ENCODE measurements around the gene SYNGR3. TPM values are rescaled to one million over a fixed set of nuclear protein-coding genes. Genes with fewer than 3 reads are reported as not detected.

The SYNGR3 gene
- polyA plus RNA-seq, 4 donors: 0.45 to 5.4 (median 0.92) TPM

DNA sequence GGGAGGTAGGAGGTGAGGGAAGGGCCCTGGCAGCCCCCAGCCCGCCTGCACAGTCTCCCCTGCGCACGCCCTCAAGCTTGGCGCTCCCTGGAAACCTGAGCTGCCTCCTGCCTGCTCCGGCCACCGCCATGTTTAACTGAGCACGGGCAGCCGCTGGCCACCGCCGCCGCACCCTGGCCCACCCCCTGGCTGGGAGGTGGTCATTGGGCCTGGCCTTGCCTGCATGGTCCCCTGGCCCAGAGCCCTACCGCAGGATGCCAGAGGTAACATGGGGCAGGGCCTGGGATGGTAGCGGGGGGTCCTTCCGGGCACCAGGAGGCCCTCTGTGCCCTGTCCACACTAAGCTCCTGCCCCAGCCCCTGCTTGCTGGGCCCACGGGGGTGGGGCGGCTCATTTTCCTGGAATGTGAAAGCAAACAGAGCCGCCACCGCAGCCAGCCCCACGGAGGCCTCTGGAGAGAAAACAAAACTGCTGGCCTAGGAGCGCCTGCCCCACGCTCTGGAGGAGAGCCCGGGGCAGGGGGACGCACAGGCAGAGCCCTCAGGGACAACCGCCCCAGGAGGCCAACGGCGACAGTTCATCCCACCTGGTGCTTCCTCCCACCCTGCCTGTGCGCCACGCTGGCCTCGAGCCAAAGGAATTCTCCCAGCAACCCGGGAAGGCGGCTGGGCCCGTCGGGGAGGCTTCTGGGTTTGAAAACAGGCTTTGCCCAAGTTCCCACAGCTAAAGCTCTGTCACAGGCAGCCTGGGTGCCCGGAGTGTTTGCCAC, 45.8 kb downstream of the SYNGR3 start:
- Histone ChIP-seq H3K27me3 (ENCODE audit: control insufficient read depth in 3 of 3, insufficient read depth in 3 of 3, low read length in 3 of 3) (no peaks in the 10 kb centered on the region), H3K4me3 (ENCODE audit: low read depth in 1 of 3, low read length in 3 of 3) (no peak overlapping the region), H3K9me3 (ENCODE audit: control insufficient read depth in 2 of 2, insufficient read depth in 1 of 2, low read depth in 1 of 2, low read length in 1 of 2) (no peaks in the 10 kb centered on the region), H3K27ac (ENCODE audit: low read depth in 1 of 3, low read length in 2 of 3) (peak overlapping the region; percentile 16 to 87 (median 81)), H3K36me3 (ENCODE audit: control insufficient read depth in 3 of 3, insufficient read depth in 2 of 3, low read depth in 1 of 3, low read length in 3 of 3) (peaks cover 0 to 80% (median 0%) of the 10 kb centered on the region in 3 donors), H3K4me1 (ENCODE audit: control insufficient read depth in 3 of 3, insufficient read depth in 2 of 3, low read depth in 1 of 3, low read length in 2 of 3) (peaks cover 0 to 66% (median 0%) of the 10 kb centered on the region in 3 donors)
- DNase-seq: peak in 1 of 2 donors; percentile 61
- no peak for FAIRE-seq
- 44 to 58% (median 46%) methylated on average over 33 to 34 of the region's 34 CpGs for WGBS, 3 donors

DNA sequence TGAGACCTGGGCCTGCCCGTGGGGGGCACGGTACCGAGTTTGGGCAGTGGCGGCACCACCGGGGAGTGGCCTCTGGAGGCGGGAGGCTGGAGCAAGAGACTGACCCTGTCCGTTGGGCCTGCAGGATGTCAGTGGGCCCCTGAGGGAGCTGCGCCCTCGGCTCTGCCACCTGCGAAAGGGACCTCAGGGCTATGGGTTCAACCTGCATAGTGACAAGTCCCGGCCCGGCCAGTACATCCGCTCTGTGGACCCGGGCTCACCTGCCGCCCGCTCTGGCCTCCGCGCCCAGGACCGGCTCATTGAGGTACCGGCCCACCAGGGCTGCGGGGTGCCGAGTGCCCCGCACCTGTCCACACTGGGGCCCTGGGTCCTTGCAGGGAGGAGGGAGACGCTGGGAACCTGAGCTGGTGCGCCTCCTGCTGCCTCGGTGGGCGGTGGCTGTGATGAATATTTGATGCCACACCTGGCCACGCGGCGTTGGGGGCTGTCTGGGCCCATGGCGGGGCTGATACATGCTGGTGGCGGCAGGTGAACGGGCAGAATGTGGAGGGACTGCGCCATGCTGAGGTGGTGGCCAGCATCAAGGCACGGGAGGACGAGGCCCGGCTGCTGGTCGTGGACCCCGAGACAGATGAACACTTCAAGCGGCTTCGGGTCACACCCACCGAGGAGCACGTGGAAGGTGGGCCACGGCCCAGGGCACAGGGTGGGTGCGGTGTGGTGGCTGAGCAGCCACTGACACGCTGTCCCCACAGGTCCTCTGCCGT, 46.6 kb downstream of the SYNGR3 start:
- Histone ChIP-seq H3K27me3 (ENCODE audit: control insufficient read depth in 3 of 3, insufficient read depth in 3 of 3, low read length in 3 of 3) (no peaks in the 10 kb centered on the region), H3K27ac (ENCODE audit: low read depth in 1 of 3, low read length in 2 of 3) (peak overlapping the region; percentile 2 to 87 (median 81)), H3K4me3 (ENCODE audit: low read depth in 1 of 3, low read length in 3 of 3) (no peak overlapping the region), H3K4me1 (ENCODE audit: control insufficient read depth in 3 of 3, insufficient read depth in 2 of 3, low read depth in 1 of 3, low read length in 2 of 3) (peaks cover 0 to 72% (median 0%) of the 10 kb centered on the region in 3 donors), H3K9me3 (ENCODE audit: control insufficient read depth in 2 of 2, insufficient read depth in 1 of 2, low read depth in 1 of 2, low read length in 1 of 2) (no peaks in the 10 kb centered on the region), H3K36me3 (ENCODE audit: control insufficient read depth in 3 of 3, insufficient read depth in 2 of 3, low read depth in 1 of 3, low read length in 3 of 3) (peaks cover 0 to 79% (median 0%) of the 10 kb centered on the region in 3 donors)
- DNase-seq (no peak), FAIRE-seq (no peak)
- 80 to 84% (median 83%) methylated on average over 42 to 47 of the region's 47 CpGs for WGBS, 3 donors

DNA sequence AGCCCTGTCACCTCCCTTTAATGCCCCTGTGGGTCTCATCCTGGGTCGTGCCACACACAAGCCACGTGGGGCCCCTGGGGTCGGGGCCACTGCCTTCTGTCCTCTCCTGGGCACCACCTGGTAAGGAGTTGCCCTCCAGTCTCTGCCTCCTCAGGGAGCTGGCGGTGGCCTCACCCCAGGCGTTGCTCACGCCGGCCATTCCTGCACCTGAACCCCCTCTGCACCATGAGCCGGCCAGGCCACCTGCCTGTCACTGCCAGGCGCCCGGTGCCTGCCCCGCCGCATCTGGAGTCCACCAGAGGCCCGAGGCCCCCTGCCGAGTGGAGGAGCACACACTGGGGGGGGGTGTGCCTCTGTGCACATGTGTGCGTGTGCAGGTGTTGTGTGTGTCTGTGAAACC, 47.3 kb downstream of the SYNGR3 start:
- 84 to 87% (median 84%) methylated on average over 12 to 15 of the region's 15 CpGs for WGBS, 3 donors
- Histone ChIP-seq H3K27ac (ENCODE audit: low read depth in 1 of 3, low read length in 2 of 3) (peak overlapping the region in 2 of 3 donors; percentile 81 to 87), H3K9me3 (ENCODE audit: control insufficient read depth in 2 of 2, insufficient read depth in 1 of 2, low read depth in 1 of 2, low read length in 1 of 2) (no peaks in the 10 kb centered on the region), H3K36me3 (ENCODE audit: control insufficient read depth in 3 of 3, insufficient read depth in 2 of 3, low read depth in 1 of 3, low read length in 3 of 3) (peaks cover 0 to 79% (median 0%) of the 10 kb centered on the region in 3 donors), H3K27me3 (ENCODE audit: control insufficient read depth in 3 of 3, insufficient read depth in 3 of 3, low read length in 3 of 3) (no peaks in the 10 kb centered on the region), H3K4me3 (ENCODE audit: low read depth in 1 of 3, low read length in 3 of 3) (no peak overlapping the region), H3K4me1 (ENCODE audit: control insufficient read depth in 3 of 3, insufficient read depth in 2 of 3, low read depth in 1 of 3, low read length in 2 of 3) (peaks cover 0 to 76% (median 0%) of the 10 kb centered on the region in 3 donors)
- DNase-seq (no peak), FAIRE-seq (no peak)

DNA sequence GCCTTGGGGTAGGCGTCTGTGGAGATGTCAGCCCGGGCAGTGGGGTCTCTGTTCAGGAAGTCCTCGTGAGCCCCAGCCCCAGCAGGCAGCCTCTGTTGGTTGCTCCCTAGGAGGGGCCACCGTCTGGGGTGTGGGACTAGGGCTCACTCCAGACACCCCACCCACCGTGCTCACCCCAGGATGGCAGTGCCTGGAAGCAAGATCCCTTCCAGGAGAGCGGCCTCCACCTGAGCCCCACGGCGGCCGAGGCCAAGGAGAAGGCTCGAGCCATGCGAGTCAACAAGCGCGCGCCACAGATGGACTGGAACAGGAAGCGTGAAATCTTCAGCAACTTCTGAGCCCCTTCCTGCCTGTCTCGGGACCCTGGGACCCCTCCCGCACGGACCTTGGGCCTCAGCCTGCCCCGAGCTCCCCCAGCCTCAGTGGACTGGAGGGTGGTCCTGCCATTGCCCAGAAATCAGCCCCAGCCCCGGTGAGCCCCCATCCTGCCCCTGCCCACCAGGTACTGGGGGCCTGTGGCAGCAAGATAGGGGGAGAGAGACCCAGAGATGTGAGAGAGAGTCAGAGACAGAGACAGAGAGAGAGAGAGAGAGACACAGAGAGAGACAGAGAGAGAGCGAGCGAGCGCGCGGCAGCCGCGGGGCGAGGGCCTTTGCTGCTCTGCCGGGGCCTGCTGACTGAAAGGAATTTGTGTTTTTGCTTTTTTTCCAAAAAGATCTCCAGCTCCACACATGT, 48.0 kb downstream of the SYNGR3 start:
- Histone ChIP-seq H3K27ac (ENCODE audit: low read depth in 1 of 3, low read length in 2 of 3) (peak overlapping the region in 2 of 3 donors; percentile 81 to 87), H3K9me3 (ENCODE audit: control insufficient read depth in 2 of 2, insufficient read depth in 1 of 2, low read depth in 1 of 2, low read length in 1 of 2) (no peaks in the 10 kb centered on the region), H3K4me1 (ENCODE audit: control insufficient read depth in 3 of 3, insufficient read depth in 2 of 3, low read depth in 1 of 3, low read length in 2 of 3) (peaks cover 0 to 81% (median 0%) of the 10 kb centered on the region in 3 donors), H3K36me3 (ENCODE audit: control insufficient read depth in 3 of 3, insufficient read depth in 2 of 3, low read depth in 1 of 3, low read length in 3 of 3) (peaks cover 0 to 78% (median 0%) of the 10 kb centered on the region in 3 donors), H3K4me3 (ENCODE audit: low read depth in 1 of 3, low read length in 3 of 3) (no peak overlapping the region), H3K27me3 (ENCODE audit: control insufficient read depth in 3 of 3, insufficient read depth in 3 of 3, low read length in 3 of 3) (no peaks in the 10 kb centered on the region)
- FAIRE-seq: no peak
- 72 to 91% (median 82%) methylated on average over 29 of the region's 29 CpGs for WGBS, 3 donors
- DNase-seq: no peak

DNA sequence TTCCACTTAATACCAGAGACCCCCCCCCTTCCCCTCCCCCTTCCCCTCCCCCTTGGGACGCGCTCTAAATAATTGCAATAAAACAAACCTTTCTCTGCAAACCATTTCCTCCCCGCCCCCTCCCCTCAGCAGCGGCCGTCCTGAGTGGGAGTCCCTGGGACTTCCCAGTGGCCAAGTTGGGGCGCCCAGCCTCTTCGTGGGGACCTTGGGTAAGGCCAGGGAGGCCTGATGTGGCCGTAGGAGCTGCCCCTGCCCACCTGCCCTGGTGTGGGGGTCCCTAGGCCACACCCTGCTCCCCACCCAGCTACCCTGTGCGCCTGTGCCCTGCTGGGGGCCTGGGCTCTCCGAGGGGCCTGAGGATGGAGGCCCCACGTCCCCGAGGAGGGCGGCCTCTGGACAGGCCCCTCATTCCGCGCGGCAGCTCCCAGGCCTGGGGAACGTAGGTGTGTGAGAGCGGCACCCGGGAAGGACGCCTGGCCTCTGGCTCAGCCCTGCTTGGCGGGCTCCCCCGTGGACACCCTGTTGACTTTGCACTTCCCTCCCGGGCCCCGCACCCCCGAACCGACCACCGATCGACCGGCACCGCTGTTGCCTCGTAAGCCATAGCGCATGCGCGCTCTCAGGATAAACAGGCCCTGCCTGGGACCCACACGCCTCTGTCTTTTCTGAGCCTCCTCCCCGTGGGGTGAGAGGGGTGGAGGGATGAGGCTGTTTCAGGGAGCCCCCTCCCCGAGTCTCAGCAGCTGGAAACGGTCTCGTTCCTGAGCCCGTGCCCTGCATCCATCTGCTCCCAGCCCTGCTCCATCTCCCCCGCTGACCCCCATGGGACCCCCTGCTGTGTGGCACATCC, 48.8 kb downstream of the SYNGR3 start:
- WGBS, 3 donors: 65 to 77% (median 75%) methylated on average over 38 to 41 of the region's 41 CpGs
- Histone ChIP-seq H3K9me3 (ENCODE audit: control insufficient read depth in 2 of 2, insufficient read depth in 1 of 2, low read depth in 1 of 2, low read length in 1 of 2) (no peaks in the 10 kb centered on the region), H3K27me3 (ENCODE audit: control insufficient read depth in 3 of 3, insufficient read depth in 3 of 3, low read length in 3 of 3) (no peaks in the 10 kb centered on the region), H3K4me1 (ENCODE audit: control insufficient read depth in 3 of 3, insufficient read depth in 2 of 3, low read depth in 1 of 3, low read length in 2 of 3) (peaks cover 0 to 75% (median 0%) of the 10 kb centered on the region in 3 donors), H3K27ac (ENCODE audit: low read depth in 1 of 3, low read length in 2 of 3) (peak overlapping the region; percentile 50 to 91 (median 87)), H3K4me3 (ENCODE audit: low read depth in 1 of 3, low read length in 3 of 3) (no peak overlapping the region), H3K36me3 (ENCODE audit: control insufficient read depth in 3 of 3, insufficient read depth in 2 of 3, low read depth in 1 of 3, low read length in 3 of 3) (peaks cover 0 to 80% (median 0%) of the 10 kb centered on the region in 3 donors)
- FAIRE-seq (no peak), DNase-seq (no peak)

DNA sequence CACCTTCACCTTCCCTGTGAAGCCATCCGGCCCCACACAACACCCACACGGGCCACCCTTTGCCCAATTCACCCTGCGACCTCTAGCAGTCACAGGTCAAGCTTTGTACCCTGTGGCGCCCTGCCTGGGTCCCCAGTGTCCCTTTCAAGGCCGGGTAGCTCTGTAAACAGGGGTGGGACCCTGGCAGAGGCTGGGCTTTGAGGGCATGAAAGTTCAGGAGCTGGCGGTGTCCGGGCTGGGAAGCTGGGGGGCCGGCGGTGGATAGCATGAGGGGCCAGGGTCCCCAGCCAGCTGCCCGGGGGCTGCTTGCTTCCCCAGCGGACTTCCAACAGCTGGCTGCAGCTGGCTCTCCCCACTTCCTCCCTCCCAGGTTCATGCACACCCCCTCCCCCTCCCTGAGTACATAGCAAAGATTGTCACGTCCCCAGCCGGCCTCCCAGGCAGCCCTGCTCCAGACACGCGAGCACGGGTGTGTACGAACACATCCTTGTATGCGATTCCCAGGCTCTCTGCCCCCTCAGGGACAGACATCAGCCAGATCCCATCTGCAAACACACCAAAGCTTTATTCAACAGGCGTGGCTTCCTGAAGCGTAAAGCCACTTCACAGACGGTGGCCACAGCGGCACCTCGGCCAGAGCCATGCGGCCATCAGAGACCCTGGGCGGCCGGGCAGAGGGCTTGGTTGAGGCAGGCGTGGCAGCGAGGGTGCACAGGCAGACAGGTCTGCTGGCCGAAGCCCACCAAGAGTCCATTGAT, 49.7 kb downstream of the SYNGR3 start:
- no peaks in the 10 kb centered on the region for H3K9me3 ChIP-seq (ENCODE audit: control insufficient read depth in 2 of 2, insufficient read depth in 1 of 2, low read depth in 1 of 2, low read length in 1 of 2)
- peaks cover 0 to 83% (median 0%) of the 10 kb centered on the region in 3 donors for H3K36me3 ChIP-seq (ENCODE audit: control insufficient read depth in 3 of 3, insufficient read depth in 2 of 3, low read depth in 1 of 3, low read length in 3 of 3)
- no peaks in the 10 kb centered on the region for H3K27me3 ChIP-seq (ENCODE audit: control insufficient read depth in 3 of 3, insufficient read depth in 3 of 3, low read length in 3 of 3)
- FAIRE-seq (no peak), DNase-seq (peak; percentile 25 to 78)
- WGBS, 3 donors: 48 to 76% (median 70%) methylated on average over 29 of the region's 29 CpGs
- peak overlapping the region; percentile 43 to 91 (median 87) for H3K27ac ChIP-seq (ENCODE audit: low read depth in 1 of 3, low read length in 2 of 3)
- no peak overlapping the region for H3K4me3 ChIP-seq (ENCODE audit: low read depth in 1 of 3, low read length in 3 of 3)
- peaks cover 0 to 72% (median 0%) of the 10 kb centered on the region in 3 donors for H3K4me1 ChIP-seq (ENCODE audit: control insufficient read depth in 3 of 3, insufficient read depth in 2 of 3, low read depth in 1 of 3, low read length in 2 of 3)

DNA sequence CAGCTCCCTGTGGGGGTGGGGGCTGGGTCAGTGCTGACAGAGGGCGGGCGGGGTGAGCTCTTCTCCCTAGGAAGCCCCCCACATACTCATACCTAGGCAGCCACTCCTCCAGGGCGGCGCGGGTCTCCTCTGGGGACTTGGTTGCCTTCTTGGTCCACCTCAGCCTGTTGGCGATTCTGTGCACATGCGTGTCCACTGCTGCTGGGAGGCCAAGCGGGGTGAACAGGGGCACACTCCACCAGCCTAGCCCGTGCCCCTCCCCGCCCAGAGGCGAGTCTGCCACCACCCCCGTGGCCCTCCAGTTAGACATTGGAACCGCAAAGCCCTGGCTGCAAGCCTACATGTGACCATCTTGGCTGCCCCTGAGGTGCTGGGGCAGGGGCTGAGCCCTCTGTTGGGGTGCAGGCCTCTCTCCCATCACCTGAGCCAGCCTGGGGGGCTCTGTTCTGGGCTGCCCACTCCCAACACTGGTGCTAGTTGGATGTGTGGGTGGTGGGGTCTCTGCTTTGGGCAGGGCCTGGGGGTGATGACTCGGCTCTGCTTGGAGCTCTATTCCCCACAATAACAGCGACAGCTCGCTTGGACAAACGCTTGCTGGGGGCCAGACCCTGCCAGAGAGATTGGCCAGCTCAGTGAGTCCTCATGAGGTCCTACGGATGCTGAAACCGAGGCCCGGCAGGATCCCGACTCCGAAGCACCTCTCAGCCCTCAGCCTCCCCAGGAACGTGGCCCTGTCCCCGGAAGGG, 50.4 kb downstream of the SYNGR3 start:
- FAIRE-seq: no peak
- Histone ChIP-seq H3K9me3 (ENCODE audit: control insufficient read depth in 2 of 2, insufficient read depth in 1 of 2, low read depth in 1 of 2, low read length in 1 of 2) (no peaks in the 10 kb centered on the region), H3K27ac (ENCODE audit: low read depth in 1 of 3, low read length in 2 of 3) (peak overlapping the region; percentile 45 to 91 (median 87)), H3K27me3 (ENCODE audit: control insufficient read depth in 3 of 3, insufficient read depth in 3 of 3, low read length in 3 of 3) (no peaks in the 10 kb centered on the region), H3K4me3 (ENCODE audit: low read depth in 1 of 3, low read length in 3 of 3) (no peak overlapping the region), H3K4me1 (ENCODE audit: control insufficient read depth in 3 of 3, insufficient read depth in 2 of 3, low read depth in 1 of 3, low read length in 2 of 3) (peaks cover 0 to 66% (median 0%) of the 10 kb centered on the region in 3 donors), H3K36me3 (ENCODE audit: control insufficient read depth in 3 of 3, insufficient read depth in 2 of 3, low read depth in 1 of 3, low read length in 3 of 3) (peaks cover 0 to 87% (median 0%) of the 10 kb centered on the region in 3 donors)
- 75 to 83% (median 78%) methylated on average over 22 to 24 of the region's 24 CpGs for WGBS, 3 donors
- no peak for DNase-seq
